ENCODE measurements around the gene GRID2. TPM values are rescaled to one million over a fixed set of nuclear protein-coding genes. Genes with fewer than 3 reads are reported as not detected.

The GRID2 gene
- total and polyA plus RNA-seq, 2 donors from 2014 or later = 0.19 TPM; not detected in 1

GRCh38 chr4:93684571-93684970 is 1380.8 kb downstream of the GRID2 start:
- Histone ChIP-seq H3K9me3 (ENCODE audit: control insufficient read depth in 2 of 3, insufficient read depth in 1 of 3, low read length in 3 of 3) (no peaks in the 10 kb centered on the region), H3K4me3 (ENCODE audit: low read length in 3 of 3) (no peak overlapping the region), H3K9ac (ENCODE audit: low read length in 3 of 3) (no peak overlapping the region), H3K4me1 (ENCODE audit: control insufficient read depth in 2 of 3, insufficient read depth in 2 of 3, low read depth in 1 of 3, low read length in 3 of 3) (no peaks in the 10 kb centered on the region), H3K36me3 (ENCODE audit: control insufficient read depth in 2 of 3, insufficient read depth in 3 of 3, low read length in 3 of 3) (no peaks in the 10 kb centered on the region), H3K27ac (ENCODE audit: low read depth in 2 of 2, low read length in 2 of 2) (no peak overlapping the region), H3K27me3 (ENCODE audit: control insufficient read depth, insufficient read depth, low read length) (no peaks in the 10 kb centered on the region)
- intact Hi-C loops (cut with DNase I) = no loop called here
- DNase-seq = no peak
- TF ChIP-seq CTCF (IDR thresholded peaks at IDR 0.05; ENCODE audit: borderline replicate concordance, extremely low read depth, insufficient read depth) = no peak
- FAIRE-seq = no peak

GRCh38 chr4:93687304-93687703 is 1383.5 kb downstream of the GRID2 start:
- Histone ChIP-seq H3K9me3 (ENCODE audit: control insufficient read depth in 2 of 3, insufficient read depth in 1 of 3, low read length in 3 of 3) (no peaks in the 10 kb centered on the region), H3K27ac (ENCODE audit: low read depth in 2 of 2, low read length in 2 of 2) (no peak overlapping the region), H3K4me3 (ENCODE audit: low read length in 3 of 3) (no peak overlapping the region), H3K36me3 (ENCODE audit: control insufficient read depth in 2 of 3, insufficient read depth in 3 of 3, low read length in 3 of 3) (no peaks in the 10 kb centered on the region), H3K9ac (ENCODE audit: low read length in 3 of 3) (no peak overlapping the region), H3K27me3 (ENCODE audit: control insufficient read depth, insufficient read depth, low read length) (no peaks in the 10 kb centered on the region), H3K4me1 (ENCODE audit: control insufficient read depth in 2 of 3, insufficient read depth in 2 of 3, low read depth in 1 of 3, low read length in 3 of 3) (no peaks in the 10 kb centered on the region)
- TF ChIP-seq CTCF (IDR thresholded peaks at IDR 0.05; ENCODE audit: borderline replicate concordance, extremely low read depth, insufficient read depth) = no peak
- intact Hi-C loops (cut with DNase I) = no loop called here
- no peak for FAIRE-seq
- DNase-seq = no peak

- Histone ChIP-seq H3K4me3 (ENCODE audit: low read length in 3 of 3) (no peak overlapping the region), H3K36me3 (ENCODE audit: control insufficient read depth in 2 of 3, insufficient read depth in 3 of 3, low read length in 3 of 3) (no peaks in the 10 kb centered on the region), H3K4me1 (ENCODE audit: control insufficient read depth in 2 of 3, insufficient read depth in 2 of 3, low read depth in 1 of 3, low read length in 3 of 3) (no peaks in the 10 kb centered on the region), H3K9ac (ENCODE audit: low read length in 3 of 3) (no peak overlapping the region), H3K9me3 (ENCODE audit: control insufficient read depth in 2 of 3, insufficient read depth in 1 of 3, low read length in 3 of 3) (no peaks in the 10 kb centered on the region), H3K27ac (ENCODE audit: low read depth in 2 of 2, low read length in 2 of 2) (no peak overlapping the region), H3K27me3 (ENCODE audit: control insufficient read depth, insufficient read depth, low read length) (no peaks in the 10 kb centered on the region)
- intact Hi-C loops (cut with DNase I) = no loop called here
- DNase-seq = no peak
- no peak for TF ChIP-seq CTCF (IDR thresholded peaks at IDR 0.05; ENCODE audit: borderline replicate concordance, extremely low read depth, insufficient read depth)
- FAIRE-seq = no peak
Observed at GRCh38 chr4:93688978-93689377, 1385.2 kb downstream of the GRID2 start.

GRCh38 chr4:93693141-93693540 is 1389.4 kb downstream of the GRID2 start:
- FAIRE-seq (no peak), DNase-seq (peak in 1 of 5 donors; percentile 9)
- H3K4me1 ChIP-seq (ENCODE audit: control insufficient read depth in 2 of 3, insufficient read depth in 2 of 3, low read depth in 1 of 3, low read length in 3 of 3) = no peaks in the 10 kb centered on the region
- intact Hi-C loops (cut with DNase I) = no loop called here
- no peak overlapping the region for H3K9ac ChIP-seq (ENCODE audit: low read length in 3 of 3)
- no peak overlapping the region for H3K27ac ChIP-seq (ENCODE audit: low read depth in 2 of 2, low read length in 2 of 2)
- H3K4me3 ChIP-seq (ENCODE audit: low read length in 3 of 3) = no peak overlapping the region
- H3K27me3 ChIP-seq (ENCODE audit: control insufficient read depth, insufficient read depth, low read length) = no peaks in the 10 kb centered on the region
- TF ChIP-seq CTCF (IDR thresholded peaks at IDR 0.05; ENCODE audit: borderline replicate concordance, extremely low read depth, insufficient read depth) = no peak
- H3K9me3 ChIP-seq (ENCODE audit: control insufficient read depth in 2 of 3, insufficient read depth in 1 of 3, low read length in 3 of 3) = no peaks in the 10 kb centered on the region
- H3K36me3 ChIP-seq (ENCODE audit: control insufficient read depth in 2 of 3, insufficient read depth in 3 of 3, low read length in 3 of 3) = no peaks in the 10 kb centered on the region

All from kidney (tissue), 14 donors.